Activated CD8-positive, alpha-beta memory T cell treated with anti-CD3 and anti-CD28 coated beads, Interleukin-2, amount 50 U/mL, for 4 hours (primary cell): ENCODE measurements around the gene B4GALNT4.
A peak's percentile ranks its signal among the peaks of the same experiment; 100 is the strongest.

Experiments
- DNase-seq: peaks from one replicate; pipeline ENCODE4 v3.0.0-alpha.2; 2020

B4GALNT4 gene

DNA sequence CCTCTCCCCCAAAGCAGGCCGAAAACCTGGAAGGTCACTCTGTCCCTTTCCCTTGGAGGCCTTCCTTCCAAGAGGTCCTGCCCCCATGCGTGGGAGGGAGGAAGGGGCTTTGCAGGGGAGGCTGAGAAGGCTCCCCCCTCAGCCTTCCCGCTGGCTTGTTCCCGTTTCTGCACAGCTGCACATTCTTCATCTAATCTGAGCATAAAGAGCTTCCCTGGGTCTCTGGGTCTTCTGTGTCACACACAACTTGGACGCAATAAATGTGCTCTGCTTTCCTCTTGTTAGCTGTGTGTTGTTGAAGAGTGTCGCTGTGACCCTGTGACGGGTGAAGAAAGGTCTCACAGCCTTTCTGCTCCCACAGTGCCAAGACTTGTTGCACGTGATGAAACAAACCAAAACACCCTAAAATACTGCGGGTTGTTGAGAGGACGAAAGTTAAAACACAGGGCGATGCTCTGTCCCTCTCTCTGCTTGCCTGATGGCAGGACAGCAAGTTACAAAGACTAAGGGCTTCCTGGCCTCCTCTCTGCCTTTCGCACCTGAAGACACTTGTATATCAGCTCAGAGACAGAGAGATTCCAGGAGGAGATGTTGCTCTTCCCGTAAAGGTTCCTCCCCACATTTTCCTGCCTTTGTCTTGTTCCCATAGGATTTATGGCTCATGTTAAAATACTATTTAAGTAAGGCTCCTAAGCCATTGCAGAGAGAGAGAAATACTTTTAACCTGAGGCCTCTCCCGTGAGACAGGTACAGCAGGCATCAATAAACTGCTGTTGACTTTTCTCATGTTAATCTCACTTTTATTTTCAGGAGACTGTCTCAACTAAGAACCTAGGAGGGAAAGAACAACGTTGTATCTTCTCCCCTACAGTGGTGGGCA, 33.3 kb upstream of the B4GALNT4 start:
- DNase-seq = no peak

DNA sequence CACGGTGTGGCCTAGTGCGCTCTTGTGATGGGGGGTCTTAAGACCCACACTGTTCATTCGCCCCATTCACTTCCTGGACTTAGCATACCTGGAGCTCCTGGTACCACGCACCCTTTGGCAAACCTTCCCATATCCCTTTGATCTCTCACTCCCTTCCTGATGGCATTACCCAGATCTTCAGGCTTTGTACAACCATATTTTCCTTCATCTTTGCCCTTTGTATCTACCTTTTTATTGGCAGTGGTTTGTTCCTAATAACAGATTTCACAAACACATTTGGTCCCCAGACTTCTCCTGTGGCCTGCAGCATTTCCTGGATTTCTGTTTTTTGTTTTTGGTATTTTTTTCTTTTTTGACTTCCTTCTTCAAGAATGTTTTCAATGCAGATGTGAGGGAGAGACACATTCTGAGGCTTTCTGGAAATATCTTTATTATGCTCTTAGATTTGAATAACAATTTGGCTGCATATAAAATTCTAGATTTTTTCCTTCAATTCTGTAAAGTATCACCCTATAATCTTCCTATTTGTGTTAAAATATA, 32.6 kb upstream of the B4GALNT4 start:
- no peak for DNase-seq

DNA sequence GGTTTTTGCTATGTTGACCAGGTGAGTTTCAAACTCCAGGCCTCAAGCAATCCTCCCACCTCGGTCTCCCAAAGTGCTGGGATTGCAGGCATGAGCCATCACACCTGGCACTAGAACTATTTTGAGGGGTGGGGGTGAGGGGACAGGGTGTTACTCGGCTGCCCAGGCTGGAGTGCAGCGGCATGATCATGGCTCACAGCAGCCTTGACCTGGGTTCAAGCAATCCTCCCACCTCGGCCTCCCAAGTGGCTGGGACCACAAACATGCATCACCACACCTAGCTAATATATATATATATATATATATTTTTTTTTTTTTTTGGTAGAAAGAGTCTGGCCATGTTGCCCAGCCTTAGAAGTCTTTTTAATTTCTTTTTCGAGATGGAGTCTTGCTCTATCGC, 31.6 kb upstream of the B4GALNT4 start:
- no peak for DNase-seq

DNA sequence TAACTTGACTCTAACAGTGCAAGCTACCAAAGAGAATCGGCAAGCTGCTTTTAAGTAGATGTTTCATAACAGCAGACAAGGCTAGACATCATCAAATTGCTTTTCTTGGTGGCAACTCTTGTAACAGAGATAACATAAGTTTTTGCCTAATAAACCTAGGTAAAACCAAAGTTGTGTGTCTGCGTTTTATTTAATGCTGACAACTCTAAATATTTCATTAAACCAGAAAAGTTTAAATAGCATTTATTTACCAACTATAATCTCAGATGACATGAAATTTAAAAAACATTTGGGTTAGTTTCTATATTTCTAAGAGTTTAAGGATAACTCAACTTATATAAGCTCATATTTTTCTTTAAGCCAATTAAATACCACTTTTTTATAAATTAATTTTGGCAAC, 29.3 kb upstream of the B4GALNT4 start:
- no peak for DNase-seq

DNA sequence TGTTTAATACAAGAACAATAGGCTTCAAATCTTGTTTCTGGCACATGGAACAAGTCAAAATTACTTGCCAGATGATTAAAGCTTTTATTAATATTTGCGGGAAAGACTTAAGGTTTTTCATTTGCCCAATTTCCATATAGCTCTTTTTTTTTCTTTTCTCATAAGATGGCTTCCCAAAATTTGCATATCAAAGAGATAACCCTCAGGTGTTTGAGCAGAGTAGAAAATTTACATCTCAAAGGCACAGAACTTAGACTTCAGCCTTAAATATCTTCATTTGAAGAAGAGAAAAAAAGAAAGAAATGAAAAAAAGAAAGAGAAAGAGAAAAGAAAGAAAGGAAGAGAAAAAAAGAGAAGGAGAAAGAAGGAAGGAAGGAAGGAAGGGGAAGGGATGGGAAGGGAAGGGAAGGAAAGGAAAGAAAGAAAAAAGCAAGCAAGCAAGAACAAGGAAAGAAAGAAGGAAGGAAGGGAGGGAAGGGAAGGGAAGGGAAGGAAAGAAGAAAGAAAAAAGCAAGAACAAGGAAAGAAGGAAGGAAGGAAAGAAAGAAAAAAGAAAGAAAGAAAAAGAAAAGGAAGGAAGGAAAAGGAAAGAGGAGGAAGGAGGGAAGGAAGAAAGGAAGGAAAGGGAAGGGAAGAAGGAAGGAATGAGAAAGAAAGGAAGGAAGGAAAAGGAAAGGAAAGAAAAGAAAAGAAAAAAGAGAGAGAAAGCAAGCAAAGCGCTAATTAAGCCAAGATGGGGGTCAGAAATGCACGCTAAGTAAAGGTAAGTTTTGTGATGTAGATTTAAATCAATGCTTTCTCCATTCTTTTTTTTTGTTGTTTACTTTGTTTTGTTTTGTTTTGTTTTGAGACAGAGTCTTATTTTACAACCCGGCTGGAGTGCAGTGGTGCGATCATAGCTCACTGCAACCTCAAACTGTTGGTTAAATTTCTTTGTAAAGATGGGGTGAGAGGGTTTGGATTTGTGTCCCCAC, 28.5 kb upstream of the B4GALNT4 start:
- no peak for DNase-seq

DNA sequence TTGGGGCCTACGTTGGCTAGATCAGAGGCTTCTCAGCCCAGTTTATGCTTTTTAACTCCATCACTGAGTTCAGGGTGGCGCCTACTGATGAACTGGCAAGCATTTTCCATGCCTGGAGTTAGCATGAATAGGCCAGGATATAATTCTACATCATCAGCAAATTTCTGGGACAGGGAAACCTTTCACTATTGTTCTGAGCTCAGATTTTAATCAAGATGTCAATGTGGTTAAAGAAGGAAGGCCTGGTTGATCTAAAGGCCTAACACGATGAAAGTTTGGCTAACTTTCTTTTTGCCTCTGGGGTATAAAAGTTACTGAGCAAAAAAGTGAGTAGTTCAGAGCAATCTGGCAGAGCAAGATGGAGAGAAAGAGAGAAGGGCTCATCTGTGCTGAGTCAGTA, 27.0 kb upstream of the B4GALNT4 start:
- no peak for DNase-seq

DNA sequence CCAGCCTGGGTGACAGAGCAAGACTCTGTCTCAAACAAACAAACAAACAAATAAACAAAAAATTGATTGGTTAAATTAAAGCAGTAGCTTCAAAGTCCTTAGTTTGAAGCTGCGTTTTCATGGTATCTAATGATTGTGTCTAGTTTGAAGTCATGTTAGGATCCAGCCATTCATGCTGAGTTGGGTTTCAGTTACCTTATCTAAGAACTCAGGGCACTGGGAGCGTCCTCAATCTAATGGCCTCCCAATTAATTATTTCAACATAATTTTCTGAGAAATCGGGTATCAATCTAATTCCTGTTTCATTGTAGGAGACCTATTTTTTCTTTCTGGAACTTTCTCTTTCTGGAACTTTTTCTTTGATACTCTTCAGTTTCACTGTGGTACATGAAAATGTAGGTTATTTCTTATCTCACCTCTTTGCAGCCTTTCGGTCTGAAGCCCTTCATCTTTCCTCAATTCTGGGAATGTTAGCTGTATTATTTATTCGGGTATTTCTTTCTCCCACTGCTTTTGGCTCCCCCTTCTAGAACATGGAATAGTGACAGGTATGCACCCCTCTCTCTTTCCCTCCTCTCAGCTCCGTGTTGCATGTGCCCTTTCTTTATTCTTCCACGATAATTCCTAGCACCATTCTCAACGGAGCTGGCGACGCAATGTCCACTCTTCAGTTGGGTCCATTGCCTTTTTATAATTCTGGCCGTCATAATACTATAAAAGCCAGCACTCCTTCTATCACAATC, 24.3 kb upstream of the B4GALNT4 start:
- no peak for DNase-seq

DNA sequence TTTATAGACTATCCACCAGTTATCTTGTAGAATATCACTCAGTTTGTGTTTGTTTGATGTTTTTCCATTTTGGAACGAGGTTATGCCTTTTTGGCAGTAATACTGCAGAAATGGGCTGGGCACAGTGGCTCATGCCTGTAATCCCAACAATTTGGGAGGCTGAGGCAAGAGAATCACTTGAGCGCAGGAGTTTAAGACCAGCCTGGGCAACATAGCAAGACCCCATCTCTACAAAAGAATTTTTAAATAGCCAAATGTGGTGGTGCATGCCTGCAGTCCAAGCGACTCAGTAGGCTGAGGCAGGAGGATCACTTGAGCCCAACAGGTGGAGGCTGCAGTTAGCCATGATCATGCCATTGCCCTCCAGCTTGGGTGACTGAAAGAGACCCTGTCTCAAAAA, 22.8 kb upstream of the B4GALNT4 start:
- DNase-seq = no peak

DNA sequence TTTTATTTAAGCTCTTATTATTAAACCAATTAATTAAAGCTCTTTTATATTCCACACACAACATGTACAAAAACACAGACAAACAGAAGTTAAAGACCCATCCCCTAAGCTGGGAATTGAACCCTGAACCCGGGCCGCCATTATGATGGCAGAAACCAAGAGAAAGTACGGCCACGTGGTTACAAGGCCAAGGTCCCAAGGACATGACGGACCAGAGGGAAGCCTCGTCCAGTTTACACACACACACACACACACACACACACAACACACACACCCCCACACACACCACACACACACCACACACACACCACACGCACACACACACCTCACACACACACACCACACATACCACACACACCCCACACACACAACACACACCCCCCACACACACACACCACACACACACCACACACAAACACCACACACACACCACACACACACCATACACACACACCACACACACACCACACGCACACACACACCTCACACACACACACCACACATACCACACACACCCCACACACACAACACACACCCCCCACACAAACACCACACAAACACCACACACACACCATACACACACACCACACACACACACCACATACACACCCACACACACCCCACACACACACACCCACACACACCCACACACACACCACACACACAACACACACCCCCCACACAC, 19.9 kb upstream of the B4GALNT4 start:
- peak; percentile 2 for DNase-seq

DNA sequence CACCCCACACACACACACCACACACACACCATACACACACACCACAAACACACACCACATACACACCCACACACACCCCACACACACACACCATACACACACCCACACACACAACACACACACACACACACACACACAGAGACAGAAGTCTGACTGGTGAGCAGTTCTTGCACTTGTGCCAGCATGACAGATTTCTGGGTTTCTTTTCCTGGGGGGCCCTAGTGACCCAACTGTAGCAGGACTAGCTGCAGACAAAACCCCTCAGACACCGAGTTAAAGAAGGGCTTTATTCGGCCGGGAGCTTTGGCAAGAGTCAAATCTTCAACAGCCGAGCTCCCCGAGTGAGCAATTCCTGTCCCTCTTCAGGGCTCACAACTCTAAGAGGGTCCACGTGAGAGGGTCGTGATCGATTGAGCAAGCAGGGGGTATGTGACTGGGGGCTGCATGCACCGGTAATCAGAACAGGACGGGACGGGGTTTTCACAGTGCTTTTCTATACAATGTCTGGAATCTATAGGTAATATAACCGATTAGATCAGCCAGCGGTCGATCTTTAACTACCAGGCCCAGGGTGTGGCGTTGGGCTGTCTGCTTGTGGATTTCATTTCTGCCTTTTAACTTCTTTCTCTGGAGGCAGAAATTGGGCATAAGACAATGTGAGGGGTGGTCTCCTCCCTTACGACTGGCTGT, 19.1 kb upstream of the B4GALNT4 start:
- peak; percentile 2 for DNase-seq

DNA sequence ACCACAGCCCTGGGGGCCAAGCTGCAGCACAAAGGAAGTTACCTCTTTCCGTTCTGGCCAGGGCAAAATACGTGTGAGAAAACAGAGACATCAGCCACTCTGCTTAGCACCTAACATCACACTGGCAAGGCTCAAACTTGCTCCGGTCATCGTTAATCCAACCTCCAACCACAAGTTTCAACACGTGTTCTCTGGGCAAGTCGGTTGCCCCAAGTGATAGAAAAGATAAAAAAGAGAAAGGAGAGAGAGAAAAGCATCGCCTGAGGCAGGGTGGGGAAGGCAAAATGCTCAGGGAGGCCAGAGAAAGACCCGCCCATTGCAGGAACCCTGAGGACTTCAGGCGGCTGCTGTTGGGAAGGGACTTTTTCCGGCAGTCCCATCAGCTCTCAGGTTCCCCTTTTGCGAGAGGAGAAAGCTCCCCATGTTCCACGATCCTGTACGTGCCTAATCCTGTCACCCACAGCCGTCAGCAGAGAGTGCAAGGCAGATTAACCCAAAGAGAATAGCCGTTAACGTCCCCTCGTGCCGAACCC, 18.5 kb upstream of the B4GALNT4 start:
- DNase-seq = peak; percentile 11

DNA sequence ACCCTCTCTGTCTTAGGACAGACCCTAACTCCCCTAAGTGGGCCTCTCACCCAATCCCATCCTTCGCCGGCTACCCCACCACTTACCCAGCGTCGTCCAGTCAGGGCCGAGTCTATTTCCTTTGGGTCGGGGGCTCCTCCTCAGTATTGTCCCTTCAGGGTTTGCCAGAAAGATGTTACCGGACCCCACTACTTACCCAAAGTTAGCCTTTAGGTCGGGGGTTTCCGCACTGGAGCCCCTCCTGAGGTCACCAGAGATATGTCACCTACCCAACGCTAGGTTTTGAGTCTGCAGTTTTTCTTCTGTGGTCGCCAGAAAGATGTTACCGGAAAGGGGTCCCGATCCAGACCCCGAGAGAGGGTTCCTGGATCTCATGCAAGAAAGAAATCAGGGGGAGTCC, 17.9 kb upstream of the B4GALNT4 start:
- DNase-seq = peak; percentile 6

DNA sequence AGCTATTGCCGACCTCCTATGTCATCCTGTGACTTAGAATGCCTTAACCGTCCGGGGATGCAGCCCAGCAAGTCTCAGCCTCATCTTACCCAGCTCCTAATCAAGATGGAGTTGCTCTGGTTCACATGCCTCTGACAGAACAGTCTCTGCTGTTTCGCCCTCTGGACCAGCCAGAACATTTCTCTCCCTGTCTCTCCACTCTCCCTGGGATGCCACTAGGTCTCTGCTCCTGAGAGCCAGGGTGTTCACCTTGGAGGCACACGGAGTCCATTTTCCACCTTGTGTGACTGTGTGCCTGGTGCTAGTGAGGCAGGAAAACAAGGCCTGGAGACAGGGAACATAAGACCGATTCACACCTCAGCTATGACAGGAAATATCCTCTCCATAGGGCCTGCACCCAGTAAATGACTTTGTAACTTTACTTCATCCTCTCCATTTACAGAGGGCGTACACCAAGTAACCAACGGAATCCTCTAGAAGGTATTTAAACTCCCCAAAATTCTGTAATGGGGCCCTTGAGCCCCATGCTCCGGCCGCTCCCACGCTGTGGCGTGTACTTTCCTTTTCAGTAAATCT, 16.8 kb upstream of the B4GALNT4 start:
- DNase-seq = peak; percentile 5

DNA sequence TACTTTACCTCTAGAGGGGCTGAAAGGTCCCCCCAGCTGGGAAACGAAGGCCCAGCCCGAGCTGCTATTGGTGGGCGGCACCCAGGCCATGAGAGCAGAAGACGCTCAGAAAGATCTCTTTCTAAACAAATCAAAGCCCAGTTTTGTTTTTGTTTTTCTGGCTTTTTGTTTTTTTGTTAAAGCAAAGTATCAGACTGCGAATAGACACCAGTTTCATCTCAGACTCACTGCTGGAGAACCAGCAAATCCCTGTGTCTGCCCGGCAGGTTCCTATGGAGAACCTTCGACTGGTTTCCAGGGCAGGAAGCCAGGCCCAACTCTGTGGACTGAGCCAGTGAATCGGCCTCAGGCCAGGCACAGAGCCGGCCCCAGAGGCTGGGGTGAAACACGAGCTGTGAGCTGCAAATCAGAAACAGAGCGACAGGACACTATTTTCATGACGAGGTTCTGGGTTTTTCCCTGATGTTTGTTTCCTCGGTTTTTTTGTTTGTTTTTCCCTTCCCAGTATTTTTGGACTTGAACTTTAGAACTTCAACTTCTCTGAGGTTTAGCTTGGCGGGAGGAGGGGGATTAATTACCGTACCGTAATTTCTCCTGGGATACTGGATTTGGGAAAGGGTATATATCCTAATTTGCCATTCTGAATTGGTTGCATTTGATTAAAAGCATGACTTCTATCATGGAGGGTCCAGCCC, 16.0 kb upstream of the B4GALNT4 start:
- peak; percentile 13 for DNase-seq

DNA sequence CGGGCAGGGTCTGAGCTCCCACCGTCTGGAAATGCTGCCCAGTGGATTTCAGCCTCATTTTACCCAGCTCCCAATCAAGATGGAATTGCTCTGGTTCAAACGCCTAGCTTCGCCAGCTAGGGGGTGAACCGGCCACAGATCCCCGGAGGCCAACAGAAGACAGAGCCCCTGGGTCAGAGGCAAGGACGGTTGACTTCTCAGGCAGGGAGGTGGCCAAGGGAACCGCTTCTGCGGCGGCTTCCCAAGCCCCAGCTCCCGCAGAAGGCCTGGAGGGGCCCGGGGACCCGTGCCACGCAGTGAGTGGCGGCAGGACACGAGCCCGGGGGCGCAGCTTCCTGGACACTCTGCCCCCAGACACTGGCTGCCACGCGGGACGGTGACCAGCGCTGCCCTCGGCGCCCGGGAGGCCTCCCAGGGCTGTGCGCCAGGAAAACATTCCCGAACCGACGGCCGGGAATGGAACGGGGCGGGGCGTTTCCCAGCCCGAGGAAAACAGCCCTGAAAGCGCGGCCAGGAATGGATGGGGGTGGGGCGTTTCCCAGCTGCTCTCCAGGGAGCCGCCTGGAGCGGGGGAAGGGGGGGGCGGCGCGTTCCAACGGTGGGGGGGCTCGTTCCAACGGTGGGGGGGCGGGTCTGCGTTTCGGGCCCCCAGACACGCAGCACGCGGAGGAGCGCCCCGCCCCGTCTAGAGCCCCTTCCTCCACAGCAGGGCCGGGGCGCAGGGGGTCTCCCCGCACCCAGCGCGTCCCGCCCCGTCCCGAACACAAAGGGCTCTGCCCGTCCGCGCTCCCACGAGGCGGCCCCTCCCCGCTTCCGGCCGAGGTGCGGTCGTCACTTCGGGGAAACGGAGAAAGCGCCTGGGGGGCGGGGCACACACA, 13.5 kb upstream of the B4GALNT4 start:
- DNase-seq = peak; percentile 85

DNA sequence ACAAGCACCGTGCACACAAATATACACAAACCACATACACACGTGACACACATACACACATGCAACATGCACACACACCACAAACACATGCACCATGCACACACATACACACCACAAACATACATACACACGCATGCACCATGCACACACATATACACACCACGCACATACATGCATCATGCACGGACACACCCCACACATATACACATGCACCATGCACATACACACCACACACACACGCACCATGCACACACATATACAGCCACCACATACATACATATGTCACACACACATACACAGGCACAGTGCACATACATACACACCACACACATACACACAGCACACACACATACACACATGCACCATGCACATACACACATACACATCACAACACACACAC, 12.7 kb upstream of the B4GALNT4 start:
- DNase-seq = no peak

DNA sequence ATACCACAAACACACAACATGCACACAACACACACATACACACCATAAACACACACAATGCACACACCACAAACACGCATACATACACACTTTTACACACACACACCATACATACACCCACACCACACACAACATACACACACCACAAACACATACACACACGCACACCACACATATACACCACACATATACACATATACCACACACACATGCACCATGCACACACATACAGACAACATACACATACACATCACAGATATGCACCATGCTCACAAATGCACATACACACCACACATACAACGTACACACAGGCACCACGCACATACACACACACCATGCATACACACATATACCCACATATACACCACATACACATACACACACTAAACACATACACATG, 11.7 kb upstream of the B4GALNT4 start:
- no peak for DNase-seq

DNA sequence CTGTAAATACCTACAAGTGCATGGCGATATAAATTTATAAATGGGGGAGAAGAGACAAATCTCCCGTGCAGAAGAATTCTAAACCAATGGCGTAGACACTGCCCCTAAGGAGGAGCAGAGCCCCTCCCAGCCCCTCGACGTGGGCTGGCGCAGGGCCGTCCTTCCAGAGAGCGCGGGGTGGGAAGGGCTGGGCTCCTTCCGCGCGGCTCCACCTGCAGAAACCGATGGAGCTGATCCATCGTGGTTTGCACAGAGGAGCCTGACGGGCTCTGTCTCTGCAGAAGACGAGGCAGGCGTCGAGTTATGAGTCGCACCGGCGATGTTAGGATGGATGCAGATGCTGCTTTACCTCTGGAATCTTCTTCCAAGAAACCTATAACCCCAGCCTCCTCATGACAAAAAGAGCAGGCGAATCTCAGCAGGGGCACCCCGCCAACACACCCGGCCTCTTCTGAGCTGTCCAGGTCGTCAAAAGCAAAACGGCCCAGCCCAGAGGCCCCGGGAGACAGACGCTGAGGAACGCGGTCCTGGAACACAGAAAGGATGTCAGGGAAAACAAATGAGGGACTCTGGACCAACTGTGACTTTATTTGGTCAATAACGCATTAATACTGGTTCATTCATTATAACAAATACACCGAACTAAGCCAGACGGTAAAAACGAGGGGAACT, 11.0 kb upstream of the B4GALNT4 start:
- DNase-seq = no peak
